VCaP (cell line): ENCODE data around the gene DNM3.

Experiments used
- H3K27ac ChIP-seq: fragments of 450-650 bp; 2 replicates; pipeline ENCODE4 v1.5.1; 2017
- TF ChIP-seq, protein P1 (sequence below): fragments of 450-650 bp; conservative IDR thresholded peaks from 2 replicates; pipeline ENCODE4 v1.5.1; 2017; ENCODE audit warnings: mild to moderate bottlenecking, moderate library complexity

Gene DNM3

DNA sequence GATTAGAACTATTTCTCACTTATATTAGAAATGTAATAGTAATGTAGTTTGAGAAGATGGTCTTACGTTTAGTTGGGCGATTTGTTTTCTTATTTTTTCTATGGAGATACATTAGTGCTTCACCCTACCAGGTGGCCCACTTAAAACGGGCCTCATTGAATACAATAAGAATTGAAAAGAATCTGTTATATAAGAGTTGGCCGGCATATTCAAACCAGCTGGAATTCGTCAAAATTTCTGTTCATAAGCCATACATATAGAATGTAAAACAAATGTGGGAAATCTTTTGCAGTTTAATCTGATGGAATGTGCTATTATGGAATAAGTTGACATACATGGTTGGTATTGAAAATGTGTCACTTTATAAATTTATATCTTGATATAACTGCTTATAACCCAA lies 482.8 kb downstream of the DNM3 start:
- TF ChIP-seq, protein P1, sequence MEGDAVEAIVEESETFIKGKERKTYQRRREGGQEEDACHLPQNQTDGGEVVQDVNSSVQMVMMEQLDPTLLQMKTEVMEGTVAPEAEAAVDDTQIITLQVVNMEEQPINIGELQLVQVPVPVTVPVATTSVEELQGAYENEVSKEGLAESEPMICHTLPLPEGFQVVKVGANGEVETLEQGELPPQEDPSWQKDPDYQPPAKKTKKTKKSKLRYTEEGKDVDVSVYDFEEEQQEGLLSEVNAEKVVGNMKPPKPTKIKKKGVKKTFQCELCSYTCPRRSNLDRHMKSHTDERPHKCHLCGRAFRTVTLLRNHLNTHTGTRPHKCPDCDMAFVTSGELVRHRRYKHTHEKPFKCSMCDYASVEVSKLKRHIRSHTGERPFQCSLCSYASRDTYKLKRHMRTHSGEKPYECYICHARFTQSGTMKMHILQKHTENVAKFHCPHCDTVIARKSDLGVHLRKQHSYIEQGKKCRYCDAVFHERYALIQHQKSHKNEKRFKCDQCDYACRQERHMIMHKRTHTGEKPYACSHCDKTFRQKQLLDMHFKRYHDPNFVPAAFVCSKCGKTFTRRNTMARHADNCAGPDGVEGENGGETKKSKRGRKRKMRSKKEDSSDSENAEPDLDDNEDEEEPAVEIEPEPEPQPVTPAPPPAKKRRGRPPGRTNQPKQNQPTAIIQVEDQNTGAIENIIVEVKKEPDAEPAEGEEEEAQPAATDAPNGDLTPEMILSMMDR: no peak
- H3K27ac ChIP-seq: no peak overlapping the region

GRCh38 chr1:172324761-172325160 lies 483.5 kb downstream of the DNM3 start:
- H3K27ac ChIP-seq: no peak overlapping the region
- TF ChIP-seq, protein P1: no peak

DNA sequence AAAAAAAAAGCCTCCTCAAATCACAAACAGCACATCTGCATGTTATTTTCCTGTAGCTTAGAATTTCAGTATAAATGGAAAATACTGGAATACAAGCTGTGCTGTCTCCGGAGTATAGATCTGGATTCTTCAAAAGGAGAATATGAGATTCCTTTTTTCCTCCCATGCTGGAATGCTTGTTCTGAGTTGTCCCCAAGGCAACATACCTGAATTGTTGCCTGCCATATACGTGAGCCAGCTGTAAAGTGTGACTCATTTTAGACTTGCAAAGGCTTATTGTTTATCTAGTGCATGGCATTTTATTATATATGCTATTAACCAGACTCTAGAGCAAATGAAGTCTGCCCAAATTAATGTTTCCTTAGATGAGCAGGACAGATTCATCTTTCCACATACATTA lies 484.2 kb downstream of the DNM3 start:
- no peak overlapping the region for H3K27ac ChIP-seq
- TF ChIP-seq, protein P1: no peak

- H3K27ac ChIP-seq: no peak overlapping the region
- TF ChIP-seq, protein P1: no peak
Measured at GRCh38 chr1:172326136-172326535, 484.8 kb downstream of the DNM3 start.

DNA sequence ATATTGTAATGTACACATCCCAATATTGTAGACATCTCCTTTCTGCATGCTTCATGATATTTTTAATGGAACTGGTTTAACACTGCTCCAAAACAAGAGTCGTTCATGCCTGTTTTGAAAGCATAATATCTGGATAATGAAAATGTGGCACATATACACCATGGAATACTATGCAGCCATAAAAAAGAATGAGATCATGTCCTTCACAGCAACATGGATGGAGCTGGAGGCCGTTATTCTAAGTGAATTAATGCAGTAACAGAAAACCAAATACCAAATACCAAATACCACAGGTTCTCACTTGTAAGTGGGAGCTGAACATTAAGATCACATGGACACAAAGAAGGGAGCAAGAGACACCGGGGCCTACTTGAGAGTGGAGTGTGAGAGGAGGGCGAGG lies 487.0 kb downstream of the DNM3 start:
- no peak overlapping the region for H3K27ac ChIP-seq
- TF ChIP-seq, protein P1: no peak

GRCh38 chr1:172332230-172332629 lies 490.9 kb downstream of the DNM3 start:
- TF ChIP-seq, protein P1: no peak
- H3K27ac ChIP-seq: no peak overlapping the region

DNA sequence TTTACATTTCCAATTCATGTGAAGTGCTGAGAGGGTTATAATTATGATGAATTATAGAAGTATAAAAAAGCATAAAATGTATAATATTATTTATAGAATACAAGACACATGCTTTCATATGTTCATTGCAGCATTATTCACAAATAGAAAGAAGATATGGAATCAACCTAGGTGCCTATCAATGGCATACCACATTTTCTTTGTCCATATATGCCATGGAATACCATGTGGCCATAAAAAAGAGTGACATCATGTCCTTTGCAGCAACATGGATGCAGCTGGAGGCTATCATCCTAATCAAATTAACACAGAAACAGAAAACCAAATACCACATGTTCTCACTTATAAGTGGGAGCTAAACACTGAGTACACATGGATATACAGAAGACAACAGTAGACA lies 494.1 kb downstream of the DNM3 start:
- TF ChIP-seq, protein P1: no peak
- no peak overlapping the region for H3K27ac ChIP-seq

DNA sequence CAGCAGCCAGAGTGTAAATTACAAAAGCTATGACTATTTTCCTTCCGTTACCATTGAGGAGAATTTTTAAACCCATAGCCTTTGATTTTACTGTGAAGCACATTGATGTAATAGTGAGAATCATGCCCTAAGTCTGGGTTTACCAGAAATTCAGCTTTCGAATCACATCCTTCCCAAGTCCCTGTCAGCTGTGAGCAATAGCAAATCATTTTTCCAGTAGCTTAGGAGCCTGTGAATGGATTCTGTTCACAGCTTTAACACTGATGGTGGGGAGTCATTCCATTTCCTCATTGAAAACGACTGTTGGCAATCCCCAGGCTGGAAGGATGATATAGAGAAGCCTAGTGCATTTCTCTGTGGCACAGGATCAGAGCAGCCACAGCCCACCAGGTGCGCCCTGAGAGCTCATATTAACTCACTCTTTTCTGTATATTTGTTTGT lies 497.0 kb downstream of the DNM3 start:
- H3K27ac ChIP-seq: no peak overlapping the region
- TF ChIP-seq, protein P1: no peak
